Activated CD4-positive, CD25-positive, alpha-beta regulatory T cell treated with anti-CD3 and anti-CD28 coated beads, Interleukin-2, amount 50 U/mL, for 24 hours (primary cell): Measurements from ENCODE around the gene DNM1.
"Not testable (repeated sequence)": the region's sequence is repeated elsewhere in the genome, so short reads cannot be mapped to it uniquely, and the experiment has no call there.

Experiments used
- ATAC-seq, 2 donors: fragments of 150-1000 bp; cut with Tn5 transposase; one replicate each; pipeline ENCODE4 v1.10.0; 2021; ENCODE audit warnings: mild to moderate bottlenecking in 1 of 2, moderate library complexity in 1 of 2

The DNM1 gene

DNA sequence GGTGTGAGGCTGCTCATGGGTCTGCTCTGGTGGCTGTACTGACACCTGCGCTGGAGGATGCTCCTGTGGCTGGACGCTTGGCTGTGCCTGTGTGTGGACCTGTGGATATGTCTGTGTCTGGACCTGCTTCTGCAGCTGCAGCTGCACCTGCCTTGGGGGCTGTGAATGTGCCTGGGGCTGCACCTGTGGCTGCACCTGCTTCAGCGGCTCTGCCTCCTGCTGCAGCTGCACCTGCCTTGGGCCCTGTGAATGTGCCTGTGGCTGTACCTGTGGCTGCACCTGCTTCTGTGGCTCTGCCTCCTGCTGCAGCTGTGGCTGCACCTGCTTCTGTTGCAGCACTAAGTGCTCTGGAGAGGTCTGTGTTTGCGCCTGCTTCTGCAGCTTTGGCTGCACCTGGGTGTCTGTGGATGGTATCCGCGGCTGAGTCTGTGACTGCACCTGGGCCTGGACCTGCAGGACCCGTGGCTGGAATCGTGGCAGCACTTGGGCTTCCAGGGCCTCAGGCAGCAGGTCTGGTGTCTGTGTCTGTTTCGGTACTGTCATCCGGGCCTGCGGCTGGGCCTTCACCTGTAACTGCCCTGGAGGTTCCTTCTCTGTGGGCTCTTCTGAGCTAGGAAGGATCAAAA, 24.3 kb upstream of the DNM1 start:
- ATAC-seq, result no peak

DNA sequence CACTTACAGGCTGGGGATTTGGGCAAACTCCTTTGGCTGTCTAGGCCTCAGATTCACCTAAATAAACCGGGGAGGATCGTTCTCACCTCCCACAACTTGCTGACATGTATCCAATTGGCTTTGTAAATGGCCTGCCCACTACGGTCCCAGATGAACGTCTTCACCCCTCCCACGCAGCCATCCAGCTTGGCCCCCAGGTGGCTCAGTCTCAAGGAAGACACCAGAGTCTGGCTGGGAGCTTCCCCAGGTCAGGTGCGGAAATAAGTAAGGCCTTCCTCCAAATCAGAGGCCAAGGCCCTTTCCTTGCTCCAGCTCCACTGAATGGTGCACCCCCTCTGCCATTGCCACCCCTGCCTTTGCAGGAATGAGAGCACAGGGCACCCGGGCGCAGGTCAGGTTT, 23.2 kb upstream of the DNM1 start:
- no peak for ATAC-seq

DNA sequence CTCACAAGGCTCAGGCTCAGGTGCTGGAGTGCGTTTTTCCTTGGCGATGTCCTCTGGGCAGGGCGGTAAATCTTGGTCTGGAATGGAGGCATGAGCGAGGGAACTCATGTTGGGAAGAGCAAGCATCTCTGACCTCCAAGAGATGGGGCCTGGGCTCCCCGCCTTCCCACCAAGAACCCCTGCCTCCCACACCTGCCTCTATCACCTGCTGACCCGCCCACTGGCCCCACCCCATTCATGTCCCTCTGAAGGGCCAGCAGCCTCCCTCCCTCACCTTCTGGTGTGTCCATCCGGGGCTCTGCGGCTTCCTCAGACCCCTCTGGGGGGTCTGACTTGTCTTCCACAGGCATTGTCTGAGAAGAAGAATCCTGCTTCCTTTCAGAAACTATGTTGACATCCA, 22.7 kb upstream of the DNM1 start:
- no peak for ATAC-seq

DNA sequence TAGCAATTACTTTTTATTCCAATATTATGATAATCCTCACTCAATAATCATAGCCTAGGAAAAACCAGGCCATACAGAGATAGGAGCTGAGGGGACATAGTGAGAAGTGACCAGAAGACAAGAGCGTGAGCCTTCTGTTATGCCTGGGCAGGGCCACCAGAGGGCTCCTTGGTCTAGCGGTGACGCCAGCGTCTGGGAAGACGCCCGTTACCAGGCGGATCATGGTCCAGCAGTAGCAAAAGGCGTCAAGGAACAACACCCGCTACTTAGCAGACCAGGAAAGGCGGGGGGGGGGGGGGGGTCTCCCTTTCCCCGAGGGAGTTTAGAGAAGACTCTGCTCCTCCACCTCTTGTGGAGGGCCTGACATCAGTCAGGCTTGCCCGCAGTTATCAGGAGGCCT, 21.7 kb upstream of the DNM1 start:
- ATAC-seq, result not testable (repeated sequence)

DNA sequence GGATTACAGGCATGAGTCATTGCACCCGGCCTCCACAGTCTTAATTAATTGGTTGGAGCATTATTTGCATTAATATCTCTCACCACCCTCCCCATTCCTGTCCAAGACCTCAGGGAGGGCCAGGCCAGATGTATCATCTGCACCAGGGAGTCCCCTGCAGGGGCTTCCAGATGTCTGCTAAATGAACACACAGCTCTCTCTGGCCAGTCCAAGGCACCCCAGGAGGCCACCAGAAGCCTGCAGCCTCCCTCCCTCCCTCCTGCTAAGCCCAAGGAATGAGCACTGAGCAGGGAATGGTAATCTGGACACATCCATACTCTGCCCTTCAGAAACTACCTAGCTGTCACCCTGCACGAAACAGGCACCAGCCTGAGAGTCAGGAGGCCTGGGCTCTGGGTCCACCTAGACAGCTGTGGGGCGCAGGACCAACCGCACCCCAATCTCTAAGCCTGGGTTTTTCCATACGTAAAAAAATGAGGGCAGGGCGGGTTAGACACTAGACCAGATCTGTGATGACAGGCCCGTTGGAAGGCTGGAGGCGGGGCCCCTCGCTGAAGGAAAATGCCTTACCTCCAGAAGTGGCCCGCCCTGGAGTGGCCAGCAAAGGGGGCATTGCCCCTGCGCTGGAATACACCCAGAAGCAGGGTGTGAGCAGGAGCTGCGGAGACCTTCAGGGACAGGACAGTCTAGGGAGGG, 20.1 kb upstream of the DNM1 start:
- ATAC-seq, result no peak

DNA sequence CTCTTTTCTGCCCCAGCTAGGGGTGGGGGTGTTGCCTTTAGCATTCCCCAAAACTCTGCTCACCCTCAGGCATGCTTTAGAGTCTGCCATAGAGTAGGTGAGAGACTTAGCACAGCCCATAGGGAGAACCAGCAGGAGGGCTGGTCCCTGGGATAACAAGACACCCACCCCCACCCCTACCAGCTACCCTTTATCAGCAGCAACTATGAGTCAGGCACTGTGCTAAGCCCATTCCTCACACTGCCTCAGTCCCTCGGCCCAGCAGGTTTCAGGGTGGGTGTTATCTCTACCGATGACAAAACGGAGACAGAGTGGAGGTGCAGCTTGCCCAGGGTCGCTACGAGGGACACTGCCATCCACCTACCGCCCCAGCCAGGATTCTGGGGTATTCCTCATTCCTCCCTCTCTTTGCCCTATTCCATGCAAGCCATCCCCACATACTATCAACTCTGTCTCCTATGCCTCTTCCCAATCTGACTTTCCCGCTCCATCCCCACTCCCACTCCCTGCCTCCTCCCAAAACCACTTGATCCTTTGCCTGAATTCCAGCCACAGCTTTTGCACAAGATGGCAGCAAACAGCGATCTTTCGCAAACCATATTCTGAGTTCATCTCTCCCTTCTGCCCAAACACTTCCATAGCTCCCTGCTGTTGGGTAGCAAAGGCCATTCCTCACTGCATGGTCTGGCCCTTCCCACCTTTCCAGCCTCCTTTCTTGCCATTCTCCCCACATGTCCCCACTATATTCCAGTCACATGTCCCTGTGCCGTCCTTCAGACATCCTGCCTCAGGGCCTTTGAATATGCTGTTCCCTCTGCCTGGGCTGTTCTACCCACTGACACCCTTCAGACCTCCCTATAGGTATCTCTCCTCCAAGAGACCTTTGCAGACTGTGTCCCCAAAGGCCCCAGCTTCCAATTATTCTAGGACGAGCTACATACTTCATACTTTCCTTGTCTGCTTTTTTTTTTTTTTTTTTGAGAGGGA, 16.9 kb upstream of the DNM1 start:
- no peak for ATAC-seq

DNA sequence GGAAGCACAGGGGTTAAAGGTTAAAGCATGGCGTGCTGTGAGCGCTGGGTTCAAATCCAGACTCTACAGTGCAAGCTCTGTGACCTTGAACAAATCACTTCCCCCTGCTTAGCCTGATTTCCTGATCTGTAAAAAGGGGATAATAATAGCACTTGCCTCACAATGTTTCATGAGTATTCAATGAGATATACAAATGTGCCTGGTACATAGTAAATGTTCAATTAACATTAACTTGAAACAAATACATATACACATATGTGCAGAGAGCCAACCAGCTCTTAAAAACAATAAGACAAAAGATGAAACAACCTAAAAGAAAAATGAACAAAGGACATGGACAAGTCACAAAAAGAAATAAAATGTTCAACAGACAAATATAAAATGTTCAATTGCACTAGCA, 15.8 kb upstream of the DNM1 start:
- no peak for ATAC-seq

DNA sequence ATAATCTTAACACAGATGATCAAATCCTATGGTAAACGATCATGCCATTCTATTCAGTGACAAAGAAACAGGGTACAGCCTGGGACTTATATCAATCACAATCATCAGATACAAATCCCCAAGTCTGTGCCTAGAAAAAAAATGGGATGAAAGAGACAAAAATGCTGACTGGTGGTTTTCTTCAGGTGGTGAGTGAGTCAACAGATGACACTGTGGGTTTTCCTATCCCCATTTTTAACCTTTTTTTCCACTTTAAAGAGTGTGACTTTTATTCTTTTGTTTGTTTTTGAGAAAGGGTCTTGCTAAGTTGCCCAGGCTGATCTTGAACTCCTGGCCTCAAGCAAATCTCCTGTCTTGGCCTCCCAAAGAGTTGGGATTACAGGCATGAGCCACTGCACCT, 15.0 kb upstream of the DNM1 start:
- no peak for ATAC-seq

DNA sequence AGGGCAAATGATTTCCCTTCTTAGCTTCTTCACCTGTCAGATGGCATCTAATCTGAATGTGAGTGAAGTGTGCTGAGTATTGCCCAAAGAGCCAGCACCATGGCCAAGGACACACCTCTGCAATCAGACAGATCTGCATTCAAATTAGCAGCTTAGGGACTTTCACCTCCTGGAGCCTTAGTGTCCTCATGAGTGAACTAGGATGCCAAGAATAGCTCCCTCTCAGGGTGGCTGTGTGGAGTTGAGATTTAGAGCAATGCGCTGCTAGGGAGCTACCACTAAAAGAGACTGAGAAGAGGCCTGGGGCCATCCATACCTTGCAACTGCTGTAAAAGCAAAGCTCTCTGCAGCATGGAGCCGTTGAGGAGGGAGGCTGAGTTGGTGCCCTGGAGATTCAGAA, 13.2 kb upstream of the DNM1 start:
- ATAC-seq, result no peak

DNA sequence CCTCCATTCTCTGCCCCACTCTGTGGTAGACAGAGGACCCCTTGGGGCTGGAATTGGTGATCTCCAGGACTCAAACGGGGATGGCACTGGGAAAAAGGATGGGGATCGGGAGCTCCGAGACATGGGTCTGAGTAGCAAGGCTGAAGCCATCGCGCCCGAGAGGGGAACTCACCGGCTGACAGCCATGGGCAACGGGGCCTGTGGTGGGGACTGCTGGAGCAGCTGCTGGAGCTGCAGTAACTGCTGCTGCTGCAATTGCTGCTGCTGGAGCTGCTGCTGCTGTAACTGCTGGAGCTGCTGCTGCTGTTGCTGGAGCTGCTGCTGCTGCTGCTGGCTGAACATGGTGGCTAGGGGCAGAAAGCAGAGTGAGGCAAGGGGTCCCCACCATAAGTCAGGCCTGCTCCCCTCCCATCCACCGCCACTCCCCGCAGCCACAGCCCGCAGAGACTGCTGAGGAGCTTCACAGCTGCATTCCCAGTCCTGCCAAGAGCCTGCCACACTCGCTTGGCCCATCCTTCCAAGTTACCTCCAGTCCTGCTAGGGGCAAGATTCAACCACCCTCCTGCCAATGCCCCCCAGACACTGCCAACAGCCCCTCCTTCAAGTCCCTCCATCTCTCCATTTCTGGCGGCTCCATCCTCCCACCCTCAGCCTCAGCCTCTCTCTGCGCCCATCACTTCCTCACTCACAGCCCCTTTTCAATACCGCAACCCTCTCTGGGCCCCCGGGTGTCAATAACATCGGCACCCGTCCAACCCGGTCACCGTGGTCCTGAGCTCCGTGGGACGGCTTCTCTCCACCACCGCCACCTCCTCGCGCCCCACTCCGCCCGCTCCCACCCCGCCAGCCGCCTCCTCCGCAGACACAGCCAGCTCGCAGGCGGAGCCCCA, 12.4 kb upstream of the DNM1 start:
- ATAC-seq, result peak; percentile 47 to 54

DNA sequence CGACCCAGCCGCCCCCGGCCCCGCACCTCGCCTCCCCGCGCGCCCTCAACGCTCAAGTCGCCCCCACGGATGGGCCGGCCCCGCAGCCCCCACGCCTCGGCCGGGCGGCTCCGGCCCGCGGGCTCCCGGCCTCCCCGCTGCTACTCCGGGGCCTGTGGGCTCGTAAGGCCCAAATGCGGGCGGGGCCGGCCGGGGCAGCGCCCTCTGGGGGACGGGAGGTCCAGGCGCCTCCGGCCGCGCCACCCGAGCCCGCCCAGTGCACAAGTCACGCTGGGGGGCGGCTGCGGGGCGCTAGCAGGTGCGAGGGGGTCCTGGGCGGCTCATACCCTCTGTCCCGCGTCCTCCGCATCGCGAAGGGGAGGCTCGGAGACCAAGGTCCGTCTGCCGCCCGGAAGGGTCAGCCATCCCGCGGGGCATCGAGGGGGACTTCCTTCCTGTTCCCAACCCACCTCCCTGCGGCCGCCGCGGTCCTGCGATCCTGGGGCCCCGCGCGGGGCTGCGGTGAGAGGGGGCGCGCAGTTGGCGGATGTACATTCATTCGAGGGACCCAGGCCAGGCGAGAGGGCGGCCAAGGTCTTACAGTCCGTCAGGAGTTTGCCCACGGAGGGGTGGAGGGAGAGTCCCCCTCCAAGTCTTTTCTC, 11.7 kb upstream of the DNM1 start, which contains the start of gene CIZ1:
TSS of gene CIZ1 (minus strand) at position 167 of the 641 bp plus-strand sequence. CDS start 715 bp downstream, outside the sequence.
- peak; percentile 93 to 98 for ATAC-seq

DNA sequence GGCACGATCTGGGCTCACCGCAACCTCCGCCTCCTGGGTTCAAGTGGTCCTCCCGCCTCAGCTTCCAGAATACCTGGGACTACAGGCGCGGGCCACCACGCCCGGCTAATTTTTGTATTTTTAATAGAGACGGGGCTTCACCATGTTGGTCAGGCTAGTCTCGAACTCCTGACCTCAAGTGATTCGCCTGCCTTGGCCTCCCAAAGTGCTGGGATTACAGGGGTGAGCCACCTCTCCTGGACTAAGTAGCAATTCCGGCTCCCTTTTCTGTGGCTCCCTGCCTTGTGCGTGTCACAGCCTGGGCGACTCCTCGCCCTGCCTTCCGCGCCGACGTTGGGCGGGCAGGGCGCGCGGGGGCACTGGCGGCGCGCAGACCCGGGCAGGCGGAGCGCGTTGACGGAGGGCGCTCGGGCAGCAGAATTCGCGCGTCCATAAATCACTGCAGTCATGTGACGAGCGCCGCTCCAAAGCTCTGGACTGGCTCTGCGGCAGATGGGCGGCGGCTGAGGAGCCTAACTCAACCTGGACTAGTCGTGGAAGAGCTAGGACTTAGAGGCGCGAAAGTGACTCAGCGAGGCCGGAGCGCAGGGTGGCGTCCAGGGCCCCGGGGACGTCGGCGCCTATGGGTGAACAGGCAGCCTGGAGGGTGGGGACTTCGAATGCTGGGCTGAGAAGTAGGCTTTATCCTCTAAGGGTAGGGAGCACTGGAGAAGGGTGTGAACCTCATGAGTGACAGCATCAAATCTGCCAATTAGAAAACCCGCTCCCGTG, 10.4 kb upstream of the DNM1 start:
- peak in 1 of 2 donors; percentile 68 for ATAC-seq

DNA sequence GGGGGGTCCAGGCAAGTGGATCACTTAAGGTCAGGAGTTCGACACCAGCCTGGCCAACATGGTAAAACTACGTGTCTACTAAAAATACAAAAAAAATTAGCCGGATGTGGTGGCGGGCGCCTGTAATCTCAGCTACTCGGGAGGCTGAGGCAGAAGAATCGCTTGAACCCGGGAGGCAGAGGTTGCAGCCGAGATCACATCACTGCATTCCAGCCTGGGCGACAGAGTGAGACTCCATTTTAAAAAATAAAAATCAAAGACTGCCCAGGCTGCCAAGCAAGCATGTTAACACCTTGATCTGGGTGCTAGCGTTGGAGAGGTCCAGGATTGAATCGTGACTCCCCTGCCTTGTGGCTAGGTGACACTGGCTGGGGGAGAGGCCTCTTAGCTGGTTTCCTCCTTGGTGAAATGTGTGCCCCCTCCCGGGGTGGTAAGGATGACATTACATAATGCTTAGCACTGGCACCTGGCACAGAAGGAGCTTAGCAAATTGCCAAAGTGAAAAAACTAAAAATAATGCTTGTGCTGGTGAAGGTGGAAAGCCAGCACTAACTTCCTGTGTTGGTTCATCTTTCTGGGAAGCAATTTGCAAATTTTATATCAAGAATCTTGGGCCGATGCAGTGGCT, 9.6 kb upstream of the DNM1 start:
- no peak for ATAC-seq

DNA sequence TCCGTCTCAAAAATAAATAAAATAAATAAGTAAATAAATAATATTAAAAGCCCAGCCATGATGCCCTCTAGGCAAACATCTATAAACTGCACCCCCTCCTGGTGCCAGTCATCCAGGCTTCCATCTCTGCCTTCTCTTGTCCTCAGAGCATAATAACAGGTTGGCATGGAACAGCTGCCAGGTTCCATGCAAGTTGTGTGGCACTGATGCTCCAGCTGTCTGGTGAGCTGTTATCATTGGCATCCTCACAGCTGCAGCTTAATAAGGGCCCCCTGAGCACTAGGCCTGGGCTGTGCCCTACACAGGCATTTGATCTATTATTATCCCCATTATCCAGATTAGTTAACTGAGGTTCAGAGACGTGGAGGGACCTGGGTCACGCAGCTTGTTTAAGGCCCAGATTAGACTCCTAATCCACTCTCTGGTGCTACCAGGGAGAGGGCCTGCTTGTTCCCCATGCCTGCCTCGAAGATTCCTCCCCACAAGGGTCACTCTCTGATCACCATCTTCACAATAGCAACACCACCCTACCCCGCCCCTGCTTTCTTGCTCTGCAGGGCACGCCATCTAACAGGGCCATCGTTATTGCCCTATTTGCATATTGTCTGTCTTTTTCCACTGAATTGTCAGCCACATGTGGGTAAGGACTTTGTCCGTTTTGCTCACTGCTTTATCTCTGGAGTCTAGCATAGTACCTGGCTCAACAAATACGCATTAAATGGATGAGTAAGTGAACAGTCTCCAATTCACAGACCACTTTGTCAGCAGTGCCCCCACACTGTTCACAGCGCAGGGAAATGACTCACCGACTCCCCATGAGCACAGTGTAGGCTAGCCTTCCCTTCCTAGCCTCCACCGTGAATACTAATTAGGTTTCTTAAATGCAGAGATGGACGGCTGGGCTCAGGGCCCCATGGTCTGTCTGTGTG, 1.5 kb upstream of the DNM1 start:
- ATAC-seq, result no peak

DNA sequence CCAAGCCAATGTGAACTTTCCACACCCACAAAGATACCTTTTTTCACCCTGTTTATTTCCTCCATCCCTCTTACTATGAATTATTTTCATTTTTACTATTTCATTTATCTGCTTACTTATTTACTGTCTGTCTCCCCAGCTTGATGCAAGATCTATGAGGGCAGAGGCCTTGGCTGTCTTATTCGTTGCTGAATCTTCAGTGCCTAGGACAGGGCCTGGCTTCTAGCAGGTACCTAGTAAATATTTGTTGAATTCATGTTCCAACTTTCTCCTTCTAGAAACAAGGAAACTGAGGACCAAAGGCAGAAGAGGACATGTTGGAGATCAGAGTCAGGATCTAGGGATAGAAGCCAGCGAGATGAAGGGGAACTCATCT, 543 bp upstream of the DNM1 start:
- ATAC-seq, result no peak

DNA sequence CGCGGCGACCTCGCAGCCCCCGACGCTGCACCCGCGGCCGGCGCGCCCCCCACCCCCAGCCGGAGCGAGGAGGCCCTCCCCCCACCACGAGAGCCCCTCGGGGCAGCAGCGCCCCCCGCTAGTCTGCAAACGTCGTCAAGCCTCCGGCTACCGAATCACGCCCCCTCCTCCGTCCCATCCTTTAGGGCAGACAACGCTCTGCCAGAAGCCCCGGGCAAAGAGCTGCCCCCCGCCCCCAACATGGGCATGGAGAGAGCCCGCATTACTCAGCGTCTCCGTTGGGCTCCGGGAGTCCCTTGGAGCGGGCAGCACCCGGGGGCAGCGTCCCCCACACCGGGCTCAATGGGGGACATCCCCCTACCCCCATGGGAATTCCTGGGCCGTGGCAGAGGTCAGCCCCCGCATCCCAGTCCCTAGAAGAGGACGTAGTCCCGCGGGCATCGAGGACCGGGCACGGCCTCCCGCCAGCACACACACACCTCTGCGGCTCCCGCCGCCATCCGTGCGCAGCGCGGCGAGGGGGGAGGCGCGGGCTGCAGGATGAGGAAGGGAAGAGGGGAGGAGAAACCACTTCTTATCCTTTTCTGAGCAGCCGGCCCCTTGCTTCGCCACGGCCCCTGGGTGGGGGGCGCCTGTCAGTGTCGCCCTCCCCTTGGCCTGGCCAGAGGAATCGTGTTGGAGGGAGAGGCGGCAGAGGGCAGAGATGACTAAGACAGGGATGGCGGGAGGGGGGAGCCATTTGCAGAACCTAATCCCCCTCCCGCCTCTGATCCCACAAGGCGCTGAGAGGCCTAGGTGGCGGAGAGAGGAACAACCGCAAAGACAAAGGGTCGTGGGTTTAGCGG, 750 bp downstream of the DNM1 start:
- ATAC-seq, result peak in 1 of 2 donors; percentile 14

DNA sequence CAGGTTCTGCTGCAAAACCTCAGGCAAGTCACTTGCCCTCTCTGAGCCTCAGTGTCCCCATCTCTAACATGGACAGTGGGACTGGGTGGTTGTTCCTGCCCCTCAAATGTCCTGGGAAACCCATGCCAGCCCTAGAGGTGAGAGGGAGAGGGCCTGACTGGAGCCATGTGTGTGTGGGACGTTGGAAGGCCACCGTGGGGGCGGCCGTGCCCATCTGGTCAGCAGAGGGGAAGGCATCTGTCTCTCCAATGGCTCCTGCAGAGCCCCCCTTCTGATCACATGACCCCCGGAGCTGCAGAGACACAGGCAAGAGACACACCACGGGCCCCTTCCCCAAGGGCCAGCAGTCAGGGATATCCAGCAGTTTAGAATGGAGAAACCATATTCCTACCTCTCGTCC, 1.7 kb downstream of the DNM1 start:
- no peak for ATAC-seq

DNA sequence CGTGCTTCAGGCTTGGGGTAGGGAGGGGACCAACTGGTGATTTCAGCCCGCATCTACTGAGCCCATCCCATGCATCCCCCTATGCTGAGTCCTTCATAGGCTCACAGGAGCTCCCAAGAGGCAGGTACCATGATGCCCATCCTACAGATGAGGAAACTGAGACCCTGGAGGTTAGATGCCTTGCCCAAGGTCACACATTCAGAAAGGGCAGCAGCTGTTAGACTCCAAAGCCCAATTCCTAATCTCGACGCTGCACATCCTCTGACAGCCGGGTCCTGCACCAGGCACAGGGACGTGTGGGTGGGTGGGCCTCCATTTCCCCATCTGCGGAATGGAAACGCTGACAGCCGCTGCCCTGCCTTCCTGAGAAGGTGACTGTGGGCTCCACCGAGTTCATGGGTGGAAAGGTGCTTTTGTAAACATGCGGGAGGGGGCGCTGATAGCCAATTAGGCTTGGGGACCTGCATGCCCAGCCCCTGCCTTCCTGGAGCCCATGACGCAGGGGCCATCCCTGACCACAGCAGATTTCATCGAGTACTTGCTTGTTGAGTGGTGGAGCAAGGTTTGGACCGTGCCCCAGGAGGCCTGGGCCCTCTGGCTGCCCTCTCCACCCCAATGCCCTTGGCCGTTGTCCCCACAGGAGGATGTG, 2.2 kb downstream of the DNM1 start:
- no peak for ATAC-seq
